Caki2 (cell line): ENCODE results near the gene OR5C1. TPM values are rescaled to one million over a fixed set of nuclear protein-coding genes. Genes with fewer than 3 reads are reported as not detected.
"Not testable (repeated sequence)": the region's sequence is repeated elsewhere in the genome, so short reads cannot be mapped to it uniquely, and the experiment has no call there.

Experiments
- DNase-seq: peaks from one replicate; pipeline ENCODE4 v3.0.0-alpha.2; 2015; ENCODE audit warnings: low read depth
- in situ Hi-C: cut with HindIII; loops from 2 replicates; pipeline ENCODE4 v1.10.0; 2016; ENCODE audit warnings: low sequenced_read_pairs, low pct_unique_long_range_greater_than_20kb, mixed read lengths
- total RNA-seq: library from RNA; depleted of rRNA; stranded (reverse); fragments of >200 nt; shearing (Covaris generic); gene quantifications from 2 replicates; pipeline ENCODE4 v1.2.3, GENCODE V29; 2014; ENCODE audit warnings: low replicate concordance; rRNA removed

The OR5C1 gene
- total RNA-seq, 1 experiment from 2014 or later: not detected

GRCh38 chr9:122837266-122837850 lies 48.6 kb downstream of the OR5C1 start:
- DNase-seq: no peak
- in situ Hi-C loops: no loop called here

- in situ Hi-C loops, DNase-seq: not testable (repeated sequence)
These were observed 49.7 kb downstream of the OR5C1 start for GRCh38 chr9:122838441-122838840.

Other genes with a start within 250 kb of the OR5C1 start
- not detected in 2 replicates for gene OR1N2, start 235.8 kb upstream of the OR5C1 start, total RNA-seq
- 0.12 TPM in 1 of 2 replicates, not detected in the other for gene OR1L8, start 205.5 kb upstream of the OR5C1 start, total RNA-seq
- not detected in 2 replicates for gene OR1Q1, start 174.2 kb upstream of the OR5C1 start, total RNA-seq
- gene OR1B1, start 131.3 kb upstream of the OR5C1 start, total RNA-seq: not detected in 2 replicates
- not detected in 2 replicates for gene OR1L1, start 127.2 kb upstream of the OR5C1 start, total RNA-seq
- gene OR1L3, start 113.8 kb upstream of the OR5C1 start, total RNA-seq: not detected in 2 replicates
- gene OR1L4, start 64.9 kb upstream of the OR5C1 start, total RNA-seq: not detected in 2 replicates
- not detected in 2 replicates for gene OR1L6, start 46.6 kb upstream of the OR5C1 start, total RNA-seq
- gene OR1K1, start 11.2 kb downstream of the OR5C1 start, total RNA-seq: not detected in 2 replicates
- gene PDCL, start 39.7 kb downstream of the OR5C1 start, total RNA-seq: 30.1 and 31.8 TPM in 2 replicates
- gene RC3H2, start 116.4 kb downstream of the OR5C1 start, total RNA-seq: 9.8 and 26.6 TPM in 2 replicates
- gene ZBTB6, start 124.4 kb downstream of the OR5C1 start, total RNA-seq: 2.3 and 6.1 TPM in 2 replicates
- gene ZBTB26, start 142.6 kb downstream of the OR5C1 start, total RNA-seq: 0.17 and 1.7 TPM in 2 replicates
- gene RABGAP1, start 152.1 kb downstream of the OR5C1 start, total RNA-seq: 8.3 and 13.6 TPM in 2 replicates
- gene GPR21, start 244.7 kb downstream of the OR5C1 start, total RNA-seq: not detected in 2 replicates